NCI-H1930 (cell line): ENCODE measurements around the gene PLD2.

Experiments used
- DNase-seq, 2 experiments: peaks; one replicate each; lab custom pipeline; 2025; lab: John Stamatoyannopoulos, UW

PLD2 gene

DNA sequence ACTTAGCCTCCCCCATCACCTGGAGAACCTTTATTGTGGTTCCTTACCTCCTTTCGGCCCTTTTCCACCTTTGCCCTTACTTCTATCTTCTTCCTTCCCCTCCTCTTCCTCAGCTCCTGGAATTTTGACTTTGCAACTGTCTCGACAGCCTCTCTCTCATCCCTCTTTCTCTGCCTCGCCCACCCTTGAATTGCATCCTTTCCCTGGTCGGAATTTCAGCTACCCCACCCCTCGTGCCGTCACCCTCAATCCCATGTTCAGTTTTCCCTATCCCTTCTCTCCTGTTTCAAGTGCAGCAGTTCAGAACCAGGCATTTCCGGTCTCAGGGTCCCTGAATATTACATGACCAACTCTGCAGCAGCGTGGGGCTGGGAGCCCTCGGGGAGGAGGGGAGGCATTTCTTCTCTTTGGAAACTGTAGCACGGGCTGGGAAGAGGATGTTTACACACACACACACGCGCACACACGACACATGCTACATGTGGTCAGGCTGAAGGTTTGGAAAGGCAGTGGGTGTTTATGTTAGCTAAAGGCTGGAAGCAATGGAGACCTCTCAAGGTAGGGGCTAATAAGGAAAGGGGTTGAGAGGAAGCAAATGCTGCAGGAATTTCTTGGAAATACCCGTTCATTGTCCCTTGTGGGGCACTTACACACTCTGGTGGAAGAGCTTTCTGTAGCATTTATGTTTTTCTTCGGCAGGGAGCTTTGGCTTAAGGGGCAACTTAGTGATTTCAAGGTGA is 27.2 kb downstream of the PLD2 start:
- DNase-seq, result no peak

- DNase-seq, result no peak
Observed at GRCh38 chr17:4834681-4835020, 27.7 kb downstream of the PLD2 start.

GRCh38 chr17:4836221-4836620 is 29.3 kb downstream of the PLD2 start:
- DNase-seq, result no peak

- no peak for DNase-seq
Observed at GRCh38 chr17:4837471-4838308, 30.7 kb downstream of the PLD2 start.

- DNase-seq, result no peak
Observed at GRCh38 chr17:4838309-4838785, 31.4 kb downstream of the PLD2 start.

GRCh38 chr17:4839221-4839620 is 32.3 kb downstream of the PLD2 start:
- DNase-seq, result no peak

GRCh38 chr17:4839965-4840892 is 33.3 kb downstream of the PLD2 start:
- DNase-seq, result no peak

DNA sequence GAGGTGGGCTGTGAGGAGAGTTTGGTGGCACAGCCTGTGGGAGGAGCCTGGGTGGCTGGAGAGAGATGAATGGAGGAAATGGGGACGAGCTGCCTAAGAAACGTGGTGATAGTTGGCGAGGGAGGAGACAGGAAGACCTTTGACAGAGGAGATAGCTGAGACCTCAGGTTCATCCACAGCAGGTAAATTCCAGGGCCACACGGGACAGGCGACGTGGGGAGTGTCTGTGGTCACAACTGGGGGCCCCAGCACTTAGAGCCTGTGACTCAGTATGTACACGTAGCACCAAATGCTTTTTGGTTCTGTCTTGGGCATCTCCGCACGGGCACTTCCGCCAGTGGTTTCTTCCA is 33.9 kb downstream of the PLD2 start:
- no peak for DNase-seq

- DNase-seq, result no peak
Observed at GRCh38 chr17:4842376-4842775, 35.4 kb downstream of the PLD2 start.

GRCh38 chr17:4843321-4844000 is 36.5 kb downstream of the PLD2 start:
- DNase-seq, result no peak

- no peak for DNase-seq
Observed at GRCh38 chr17:4845118-4845517, 38.2 kb downstream of the PLD2 start.

GRCh38 chr17:4846635-4847390 is 39.9 kb downstream of the PLD2 start:
- DNase-seq, result no peak

GRCh38 chr17:4849011-4849536 is 42.1 kb downstream of the PLD2 start:
- no peak for DNase-seq

DNA sequence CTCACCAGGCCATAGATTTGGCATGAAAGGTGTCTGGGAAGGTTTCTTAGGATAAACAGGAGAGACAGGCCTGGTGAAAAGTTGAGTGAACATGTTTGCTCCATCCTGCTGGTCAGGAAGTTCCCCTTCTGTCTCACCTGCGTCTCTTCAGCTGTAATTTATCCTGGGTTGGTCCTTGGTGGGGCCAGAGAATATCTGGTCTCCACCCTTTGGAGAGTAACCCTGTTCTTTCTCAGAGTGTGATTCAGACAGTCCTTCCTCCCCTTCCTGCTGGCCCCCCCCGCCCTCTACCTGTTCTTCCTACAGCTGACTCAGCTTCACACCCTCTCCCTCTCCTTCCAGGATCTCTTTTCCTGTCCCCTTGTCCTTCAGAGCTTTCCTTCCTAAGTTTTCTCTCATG is 43.3 kb downstream of the PLD2 start:
- no peak for DNase-seq

DNA sequence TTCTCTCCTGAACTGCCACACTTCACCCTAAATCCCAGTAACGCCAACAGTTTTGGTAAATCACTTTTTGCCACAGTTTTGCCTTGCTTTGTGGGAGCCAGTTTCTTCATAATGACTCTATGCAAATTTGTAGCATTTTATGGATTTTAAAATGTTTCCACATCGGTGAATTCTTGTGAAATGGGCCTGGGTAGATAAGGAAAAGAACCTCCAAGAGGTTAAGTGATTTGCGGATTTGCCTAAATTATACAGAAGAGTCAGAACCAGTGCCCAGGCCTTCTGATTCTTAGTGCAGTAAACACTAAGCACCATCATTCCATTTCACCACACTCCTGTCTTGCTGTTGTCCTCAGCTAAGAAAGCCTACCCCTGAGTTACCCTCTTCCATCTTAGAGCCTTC is 44.1 kb downstream of the PLD2 start:
- DNase-seq, result no peak

GRCh38 chr17:4852567-4853207 is 45.7 kb downstream of the PLD2 start:
- no peak for DNase-seq

DNA sequence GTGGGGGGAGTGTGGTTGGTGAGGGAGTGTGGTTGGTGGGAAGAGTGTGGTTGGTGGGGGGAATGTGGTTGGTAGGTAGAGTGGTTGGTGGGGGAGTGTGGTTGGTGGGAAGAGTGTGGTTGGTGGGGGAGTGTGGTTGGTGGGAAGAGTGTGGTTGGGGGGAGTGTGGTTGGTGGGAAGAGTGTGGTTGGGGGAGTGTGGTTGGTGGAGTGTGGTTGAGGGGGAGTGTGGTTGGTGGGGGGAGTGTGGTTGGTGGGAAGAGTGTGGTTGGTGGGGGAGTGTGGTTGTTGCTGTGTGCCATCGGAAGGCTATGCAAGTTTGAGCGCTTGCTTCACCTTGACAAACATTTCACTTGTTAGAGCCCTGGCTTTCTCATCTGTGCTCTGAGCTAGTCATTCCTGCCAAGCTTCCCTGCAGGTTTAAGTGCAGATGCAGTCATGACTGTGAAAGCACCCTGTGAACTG is 46.3 kb downstream of the PLD2 start:
- DNase-seq, result no peak

DNA sequence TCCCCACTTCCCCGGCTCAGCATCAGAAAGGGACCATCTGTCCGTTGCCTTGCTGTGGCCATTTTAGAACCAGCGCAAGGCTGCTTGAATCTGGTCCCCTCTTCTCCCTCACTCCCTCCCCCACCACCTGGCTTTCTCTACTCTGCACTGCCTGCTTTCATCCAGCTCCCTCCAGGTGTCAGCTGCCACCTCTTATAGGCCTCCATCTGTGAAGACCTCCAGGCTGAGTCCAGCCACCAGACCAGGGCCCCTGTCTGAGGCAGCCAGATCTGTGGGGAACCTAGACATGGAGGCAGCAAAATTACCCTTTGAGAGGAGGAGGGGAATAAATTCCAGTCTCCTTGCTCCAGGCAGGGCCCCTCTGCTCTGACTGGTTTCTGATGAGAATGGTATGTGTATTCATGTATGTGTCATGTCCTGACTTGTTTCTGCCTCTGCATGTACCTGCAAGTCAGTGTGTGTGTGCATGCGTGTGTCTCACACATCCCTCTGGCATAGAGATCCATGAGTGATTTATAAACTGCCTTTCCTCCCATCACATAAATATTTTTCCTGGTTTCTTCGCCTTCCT is 47.2 kb downstream of the PLD2 start:
- no peak for DNase-seq

- DNase-seq, result no peak
Observed at GRCh38 chr17:4856271-4856936, 49.5 kb downstream of the PLD2 start.
